Activated effector memory CD4-positive, alpha-beta T cell treated with Interleukin-2 at 50 U/mL for 16 hours (primary cell): ENCODE measurements around the gene FAM3D.
"Not testable (repeated sequence)": the region's sequence is repeated elsewhere in the genome, so short reads cannot be mapped to it uniquely, and the experiment has no call there.

Experiments used
- DNase-seq: peaks from one replicate; pipeline ENCODE4 v3.0.0-alpha.2; 2020

The FAM3D gene

GRCh38 chr3:58666683-58667082 lies at the start of gene FAM3D:
Gene FAM3D (minus strand): TSS chr3:58666774. CDS start chr3:58655563, 11,211 bp downstream.
- no peak for DNase-seq

GRCh38 chr3:58713715-58714401 lies 47.3 kb upstream of the FAM3D start:
- DNase-seq = no peak

GRCh38 chr3:58711871-58712270 lies 45.3 kb upstream of the FAM3D start:
- DNase-seq = no peak

GRCh38 chr3:58708983-58709382 lies 42.4 kb upstream of the FAM3D start:
- not testable (repeated sequence) for DNase-seq

GRCh38 chr3:58708116-58708791 lies 41.7 kb upstream of the FAM3D start:
- no peak for DNase-seq

GRCh38 chr3:58707390-58707930 lies 40.9 kb upstream of the FAM3D start:
- no peak for DNase-seq

- DNase-seq = no peak
Observed at GRCh38 chr3:58706395-58707167, 40.0 kb upstream of the FAM3D start.

GRCh38 chr3:58704745-58705144 lies 38.2 kb upstream of the FAM3D start:
- DNase-seq = no peak

GRCh38 chr3:58704304-58704703 lies 37.7 kb upstream of the FAM3D start:
- DNase-seq = not testable (repeated sequence)

GRCh38 chr3:58698246-58698645 lies 31.7 kb upstream of the FAM3D start:
- no peak for DNase-seq

GRCh38 chr3:58697561-58697960 lies 31.0 kb upstream of the FAM3D start:
- no peak for DNase-seq

GRCh38 chr3:58696813-58697212 lies 30.2 kb upstream of the FAM3D start:
- not testable (repeated sequence) for DNase-seq

GRCh38 chr3:58696093-58696492 lies 29.5 kb upstream of the FAM3D start:
- DNase-seq = no peak

- not testable (repeated sequence) for DNase-seq
Observed at GRCh38 chr3:58695284-58695683, 28.7 kb upstream of the FAM3D start.

- no peak for DNase-seq
Observed at GRCh38 chr3:58693940-58694850, 27.6 kb upstream of the FAM3D start.

- DNase-seq = no peak
Observed at GRCh38 chr3:58692484-58692883, 25.9 kb upstream of the FAM3D start.

GRCh38 chr3:58691997-58692396 lies 25.4 kb upstream of the FAM3D start:
- no peak for DNase-seq

- DNase-seq = no peak
Observed at GRCh38 chr3:58690490-58690889, 23.9 kb upstream of the FAM3D start.

- DNase-seq = no peak
Observed at GRCh38 chr3:58688574-58688973, 22.0 kb upstream of the FAM3D start.

- DNase-seq = no peak
Observed at GRCh38 chr3:58686847-58687246, 20.3 kb upstream of the FAM3D start.

- DNase-seq = no peak
Observed at GRCh38 chr3:58685641-58686040, 19.1 kb upstream of the FAM3D start.

GRCh38 chr3:58683466-58683865 lies 16.9 kb upstream of the FAM3D start:
- no peak for DNase-seq
